ENCODE data around the gene CDC42.

Gene CDC42

GRCh38 chr1:22132517-22133235 is 80.2 kb downstream of the CDC42 start:
- no peak for DNase-seq

- no peak for DNase-seq
Observed at GRCh38 chr1:22133247-22133930, 80.9 kb downstream of the CDC42 start.

- DNase-seq: no peak
Observed at GRCh38 chr1:22133931-22134324, 81.4 kb downstream of the CDC42 start.

- no peak for DNase-seq
Observed at GRCh38 chr1:22137004-22137720, 84.7 kb downstream of the CDC42 start.

- no peak for DNase-seq
Observed at GRCh38 chr1:22139066-22139594, 86.6 kb downstream of the CDC42 start.

GRCh38 chr1:22139817-22140216 is 87.3 kb downstream of the CDC42 start:
- no peak for DNase-seq
